NCI-H510A (cell line): Measurements from ENCODE around the gene PLG.
"Not testable (repeated sequence)": the region's sequence is repeated elsewhere in the genome, so short reads cannot be mapped to it uniquely, and the experiment has no call there.

Experiments used
- DNase-seq: peaks from one replicate; lab custom pipeline; 2025; lab: John Stamatoyannopoulos, UW

PLG gene

GRCh38 chr6:160775792-160776580 is 73.9 kb downstream of the PLG start:
- DNase-seq: no peak

- DNase-seq: not testable (repeated sequence)
Observed at GRCh38 chr6:160779095-160779494, 77.1 kb downstream of the PLG start.

- DNase-seq: not testable (repeated sequence)
Observed at GRCh38 chr6:160780656-160781055, 78.6 kb downstream of the PLG start.

GRCh38 chr6:160781298-160781697 is 79.3 kb downstream of the PLG start:
- no peak for DNase-seq

GRCh38 chr6:160782228-160782627 is 80.2 kb downstream of the PLG start:
- DNase-seq: no peak

- DNase-seq: no peak
Observed at GRCh38 chr6:160783741-160784140, 81.7 kb downstream of the PLG start.

- DNase-seq: not testable (repeated sequence)
Observed at GRCh38 chr6:160788126-160788525, 86.1 kb downstream of the PLG start.

GRCh38 chr6:160788806-160789205 is 86.8 kb downstream of the PLG start:
- no peak for DNase-seq

- no peak for DNase-seq
Observed at GRCh38 chr6:160789263-160790027, 87.4 kb downstream of the PLG start.

- DNase-seq: no peak
Observed at GRCh38 chr6:160790028-160790792, 88.2 kb downstream of the PLG start.

- DNase-seq: no peak
Observed at GRCh38 chr6:160791459-160791858, 89.4 kb downstream of the PLG start.

- no peak for DNase-seq
Observed at GRCh38 chr6:160791981-160792418, 90.0 kb downstream of the PLG start.

GRCh38 chr6:160792708-160793107 is 90.7 kb downstream of the PLG start:
- no peak for DNase-seq

GRCh38 chr6:160793652-160794051 is 91.6 kb downstream of the PLG start:
- DNase-seq: no peak

- DNase-seq: no peak
Observed at GRCh38 chr6:160795721-160796120, 93.7 kb downstream of the PLG start.

GRCh38 chr6:160798625-160799024 is 96.6 kb downstream of the PLG start:
- DNase-seq: no peak

GRCh38 chr6:160799801-160800506 is 97.9 kb downstream of the PLG start:
- DNase-seq: no peak

- DNase-seq: no peak
Observed at GRCh38 chr6:160801418-160801817, 99.4 kb downstream of the PLG start.

- DNase-seq: not testable (repeated sequence)
Observed at GRCh38 chr6:160802049-160802448, 100.0 kb downstream of the PLG start.
